Glomerular endothelial cell (primary cell): Measurements from ENCODE around the gene THRA. TPM values are rescaled to one million over a fixed set of nuclear protein-coding genes. Genes with fewer than 3 reads are reported as not detected.

Experiments used
- DNase-seq: peaks from one replicate; pipeline ENCODE4 v3.0.0-alpha.2; 2011; ENCODE audit warnings: low read depth, low spot score; ENCODE audit errors: extremely low read depth
- total RNA-seq: library from RNA; depleted of rRNA; stranded (reverse); fragments of >200 nt; gene quantifications from 2 replicates; pipeline ENCODE4 v1.2.3, GENCODE V29; 2015

THRA gene
- total RNA-seq, result 17.5 and 22.8 TPM in 2 replicates

GRCh38 chr17:40062329-40063186 is at the start of gene THRA:
THRA (plus strand) TSS chr17:40062965; CDS start chr17:40074489, 11,524 bp downstream.
- no peak for DNase-seq

- no peak for DNase-seq
Measured at GRCh38 chr17:40014375-40014980, 48.3 kb upstream of the THRA start.

GRCh38 chr17:40015005-40015997 is 47.5 kb upstream of the THRA start, which contains the start of gene CSF3:
CSF3 (plus strand) TSS chr17:40015440; CDS start chr17:40015475, 35 bp downstream.
- DNase-seq, result no peak

GRCh38 chr17:40015998-40016985 is 46.5 kb upstream of the THRA start:
- DNase-seq, result no peak

GRCh38 chr17:40017422-40018080 is 45.2 kb upstream of the THRA start:
- DNase-seq, result no peak

- DNase-seq, result no peak
Measured at GRCh38 chr17:40018211-40019121, 44.3 kb upstream of the THRA start.

GRCh38 chr17:40019140-40019991 is 43.4 kb upstream of the THRA start:
- DNase-seq, result no peak

- no peak for DNase-seq
Measured at GRCh38 chr17:40020146-40020545, 42.6 kb upstream of the THRA start.

- no peak for DNase-seq
Measured at GRCh38 chr17:40021451-40021971, 41.3 kb upstream of the THRA start.

GRCh38 chr17:40022497-40022896 is 40.3 kb upstream of the THRA start:
- DNase-seq, result no peak

- DNase-seq, result no peak
Measured at GRCh38 chr17:40022961-40023541, 39.7 kb upstream of the THRA start.

- DNase-seq, result no peak
Measured at GRCh38 chr17:40023590-40024292, 39.0 kb upstream of the THRA start.

- no peak for DNase-seq
Measured at GRCh38 chr17:40024901-40025300, 37.9 kb upstream of the THRA start.

GRCh38 chr17:40025559-40025958 is 37.2 kb upstream of the THRA start:
- DNase-seq, result no peak

- DNase-seq, result no peak
Measured at GRCh38 chr17:40025991-40026815, 36.6 kb upstream of the THRA start.
